Esophagus muscularis mucosa (tissue), 4 donors: ENCODE results near the gene IL10. TPM values are rescaled to one million over a fixed set of nuclear protein-coding genes. Genes with fewer than 3 reads are reported as not detected.

Source experiments
- DNase-seq: peaks from one replicate; pipeline ENCODE4 v3.0.0-alpha.2; 2017; ENCODE audit errors: extremely low spot score
- H3K27ac ChIP-seq, 4 donors: fragments of 200-600 bp; sonication (generic); replicated peaks in 1 of 4; 1 replicate in 3 of 4; 2 replicates in 1 of 4; pipeline ENCODE4 v1.5.1; 2016 to 2019; ENCODE audit warnings: mild to moderate bottlenecking in 1 of 4
- H3K27me3 ChIP-seq, 4 donors: fragments of 200-600 bp; sonication (generic); one replicate each; pipeline versions ENCODE4 v1.5.1 to v1.6.0; 2016 to 2019
- H3K36me3 ChIP-seq, 4 donors: fragments of 200-600 bp; sonication (generic); one replicate each; pipeline ENCODE4 v1.5.1; 2016 to 2019
- H3K4me1 ChIP-seq, 4 donors: fragments of 200-600 bp; sonication (generic); one replicate each; pipeline ENCODE4 v1.5.1; 2016 to 2019
- H3K4me3 ChIP-seq, 4 donors: fragments of 200-600 bp; sonication (generic); 1 replicate in 2 of 4; 2 replicates in 2 of 4; pipeline ENCODE4 v1.5.1; 2016 to 2019; ENCODE audit warnings: mild to moderate bottlenecking in 4 of 4, moderate library complexity in 1 of 4
- H3K9me3 ChIP-seq, 4 donors: fragments of 200-600 bp; sonication (generic); 1 replicate in 3 of 4; 2 replicates in 1 of 4; pipeline ENCODE4 v1.5.1; 2016 to 2019
- CTCF ChIP-seq, 3 experiments: fragments of 200-600 bp in 2 of 3; fragments of 450-650 bp in 1 of 3; sonication (generic) in 2 of 3; IDR thresholded peaks; one replicate each; pipeline ENCODE4 v1.5.1; 2017 to 2019; ENCODE audit warnings: antibody characterized with exemption in 3 of 3, mild to moderate bottlenecking in 2 of 3, moderate library complexity in 1 of 3
- EP300 ChIP-seq: sonication (generic); formaldehyde crosslinking; IDR thresholded peaks from one replicate; pipeline ENCODE4 v1.6.1; 2017; ENCODE audit warnings: antibody characterized with exemption
- POLR2A ChIP-seq: fragments of 450-650 bp; IDR thresholded peaks from one replicate; pipeline ENCODE4 v1.6.1; 2017; ENCODE audit warnings: antibody characterized with exemption, moderate library complexity, mild to moderate bottlenecking, low read depth
- POLR2AphosphoS5 ChIP-seq, 2 donors: sonication (generic); formaldehyde crosslinking; IDR thresholded peaks; one replicate each; pipeline ENCODE4 v1.6.1; 2017; ENCODE audit warnings: antibody characterized with exemption in 2 of 2
- WGBS: methylation state at CpG from one replicate; pipeline ENCODE4 v1.1.5; 2018; 5-methylcytosine and 5-hydroxymethylcytosine counted together
- intact Hi-C: fragments of 100-400 bp; cut with DNase I; formaldehyde crosslinking; loops from one replicate; pipeline ENCODE4 v1.15.1; 2023
- total RNA-seq, 4 donors: library from RNA; depleted of rRNA; stranded (reverse); fragments of >200 nt; gene quantifications; one replicate each; pipeline versions ENCODE4 v1.1.0 to v1.2.1, GENCODE V29; 2016

IL10 gene
- total RNA-seq, 4 donors from 2014 or later, result 0.83 to 5.1 (median 3.5) TPM

GRCh38 chr1:206787891-206788290 is 15.6 kb upstream of the IL10 start:
- Histone ChIP-seq H3K9me3 (no peaks in the 10 kb centered on the region), H3K4me3 (no peak overlapping the region), H3K36me3 (no peaks in the 10 kb centered on the region), H3K27ac (no peak overlapping the region), H3K4me1 (no peaks in the 10 kb centered on the region), H3K27me3 (peaks cover 0 to 4% (median 0%) of the 10 kb centered on the region in 4 donors)
- DNase-seq, result no peak
- TF ChIP-seq POLR2A (no peak), POLR2AphosphoS5 (IDR thresholded peaks at IDR 0.05) (no peak), CTCF (IDR thresholded peaks at IDR 0.05) (no peak), EP300 (no peak)
- intact Hi-C loops, result no loop called here
- WGBS, result 84% methylated on average over 5 of the region's 5 CpGs

- Histone ChIP-seq H3K27ac (no peak overlapping the region), H3K9me3 (no peaks in the 10 kb centered on the region), H3K27me3 (no peaks in the 10 kb centered on the region), H3K4me1 (no peaks in the 10 kb centered on the region), H3K4me3 (no peak overlapping the region), H3K36me3 (no peaks in the 10 kb centered on the region)
- no peak for DNase-seq
- WGBS, result 80% methylated on average over 5 of the region's 5 CpGs
- TF ChIP-seq CTCF (IDR thresholded peaks at IDR 0.05) (no peak), POLR2A (no peak), EP300 (no peak), POLR2AphosphoS5 (IDR thresholded peaks at IDR 0.05) (no peak)
- intact Hi-C loops, result no loop called here
These were observed 14.1 kb upstream of the IL10 start for GRCh38 chr1:206786212-206786886.

- no peaks in the 10 kb centered on the region for H3K4me1 ChIP-seq
- intact Hi-C loops, result no loop called here
- no peak overlapping the region for H3K4me3 ChIP-seq
- no peak for DNase-seq
- no peak overlapping the region for H3K27ac ChIP-seq
- H3K36me3 ChIP-seq, result no peaks in the 10 kb centered on the region
- 80% methylated on average over 4 of the region's 4 CpGs for WGBS
- H3K27me3 ChIP-seq, result no peaks in the 10 kb centered on the region
- TF ChIP-seq POLR2AphosphoS5 (IDR thresholded peaks at IDR 0.05), result no peak
- no peak for TF ChIP-seq CTCF (IDR thresholded peaks at IDR 0.05)
- TF ChIP-seq EP300, result no peak
- no peaks in the 10 kb centered on the region for H3K9me3 ChIP-seq
These were observed 13.0 kb upstream of the IL10 start for GRCh38 chr1:206785182-206785765.

- no peak for TF ChIP-seq POLR2AphosphoS5 (IDR thresholded peaks at IDR 0.05)
- TF ChIP-seq EP300, result no peak
- H3K9me3 ChIP-seq, result no peaks in the 10 kb centered on the region
- intact Hi-C loops, result no loop called here
- H3K27ac ChIP-seq, result no peak overlapping the region
- no peaks in the 10 kb centered on the region for H3K36me3 ChIP-seq
- DNase-seq, result no peak
- no peak overlapping the region for H3K4me3 ChIP-seq
- 94% methylated on average over 17 of the region's 17 CpGs for WGBS
- H3K4me1 ChIP-seq, result no peaks in the 10 kb centered on the region
- H3K27me3 ChIP-seq, result no peaks in the 10 kb centered on the region
These were observed 12.2 kb upstream of the IL10 start for GRCh38 chr1:206784471-206784903.

GRCh38 chr1:206783506-206783905 is 11.2 kb upstream of the IL10 start:
- TF ChIP-seq POLR2A, result no peak
- no peak for TF ChIP-seq EP300
- TF ChIP-seq CTCF (IDR thresholded peaks at IDR 0.05), result no peak
- no peak for TF ChIP-seq POLR2AphosphoS5 (IDR thresholded peaks at IDR 0.05)
- Histone ChIP-seq H3K27ac (no peak overlapping the region), H3K27me3 (no peaks in the 10 kb centered on the region), H3K4me3 (no peak overlapping the region), H3K36me3 (no peaks in the 10 kb centered on the region), H3K4me1 (no peaks in the 10 kb centered on the region), H3K9me3 (no peaks in the 10 kb centered on the region)
- WGBS, result 94% methylated on average over 6 of the region's 7 CpGs
- no peak for DNase-seq
- intact Hi-C loops, result no loop called here
